RWPE2 (cell line): ENCODE results near the gene EIF4EBP3.

Experiments used
- ATAC-seq: fragments of 200-7000 bp; cut with Tn5 transposase; 3 replicates; pipeline ENCODE4 v1.9.1; 2021; ENCODE audit warnings: low read depth
- DNase-seq: peaks from one replicate; pipeline ENCODE4 v3.0.0-alpha.2; 2020; ENCODE audit warnings: low spot score
- H3K27ac ChIP-seq: fragments of 450-650 bp; 2 replicates; pipeline ENCODE4 v1.5.1; 2017; ENCODE audit warnings: mild to moderate bottlenecking; ENCODE audit not compliant: poor library complexity, severe bottlenecking
- H3K27me3 ChIP-seq: fragments of 250-450 bp; sonication (Bioruptor Pico); 2 replicates; pipeline ENCODE4 v1.5.1; 2021; ENCODE audit warnings: mild to moderate bottlenecking, moderate library complexity; ENCODE audit not compliant: insufficient read depth, poor library complexity, severe bottlenecking
- H3K36me3 ChIP-seq: fragments of 250-450 bp; sonication (Bioruptor Pico); 2 replicates; pipeline ENCODE4 v1.5.1; 2020; ENCODE audit warnings: low read depth, mild to moderate bottlenecking, moderate library complexity
- H3K4me1 ChIP-seq: fragments of 250-450 bp; sonication (Bioruptor Pico); 2 replicates; pipeline ENCODE4 v1.5.1; 2021; ENCODE audit warnings: mild to moderate bottlenecking, moderate library complexity; ENCODE audit not compliant: insufficient read depth, poor library complexity, severe bottlenecking
- H3K4me3 ChIP-seq: fragments of 250-450 bp; sonication (Bioruptor Pico); 2 replicates; pipeline ENCODE4 v1.5.1; 2021; ENCODE audit warnings: mild to moderate bottlenecking, moderate library complexity; ENCODE audit not compliant: severe bottlenecking
- H3K9me3 ChIP-seq: fragments of 250-450 bp; sonication (Bioruptor Pico); 2 replicates; pipeline ENCODE4 v1.5.1; 2021; ENCODE audit warnings: mild to moderate bottlenecking, moderate library complexity; ENCODE audit not compliant: severe bottlenecking
- CTCF ChIP-seq: fragments of 450-650 bp; IDR thresholded peaks from one replicate; pipeline ENCODE4 v1.5.1; 2017; ENCODE audit warnings: mild to moderate bottlenecking, moderate library complexity; ENCODE audit not compliant: poor library complexity, severe bottlenecking

The EIF4EBP3 gene

GRCh38 chr5:140558542-140558941 is 11.1 kb downstream of the EIF4EBP3 start:
- peaks cover 24% of the 10 kb centered on the region for H3K36me3 ChIP-seq
- H3K4me3 ChIP-seq: no peak overlapping the region
- H3K4me1 ChIP-seq: peaks cover 6% of the 10 kb centered on the region
- H3K27ac ChIP-seq: no peak overlapping the region
- H3K9me3 ChIP-seq: no peaks in the 10 kb centered on the region
- DNase-seq (no peak), ATAC-seq (no peak)
- TF ChIP-seq CTCF: no peak
- H3K27me3 ChIP-seq: no peaks in the 10 kb centered on the region

- no peak for TF ChIP-seq CTCF
- no peak for ATAC-seq
- H3K4me3 ChIP-seq: no peak overlapping the region
Measured at GRCh38 chr5:140560227-140560626, 12.8 kb downstream of the EIF4EBP3 start.

GRCh38 chr5:140561753-140562523 is 14.5 kb downstream of the EIF4EBP3 start:
- Histone ChIP-seq H3K9me3 (no peaks in the 10 kb centered on the region), H3K27ac (no peak overlapping the region), H3K36me3 (peaks cover 12% of the 10 kb centered on the region), H3K4me1 (peaks cover 5% of the 10 kb centered on the region), H3K27me3 (no peaks in the 10 kb centered on the region), H3K4me3 (no peak overlapping the region)
- DNase-seq (no peak), ATAC-seq (no peak)
- no peak for TF ChIP-seq CTCF

More at GRCh38 chr5:140560227-140560626, 12.8 kb downstream of the EIF4EBP3 start:
- H3K36me3 ChIP-seq: peaks cover 9% of the 10 kb centered on the region
- DNase-seq: no peak
- peaks cover 6% of the 10 kb centered on the region for H3K4me1 ChIP-seq
- H3K27me3 ChIP-seq: no peaks in the 10 kb centered on the region
- H3K9me3 ChIP-seq: no peaks in the 10 kb centered on the region
- H3K27ac ChIP-seq: no peak overlapping the region

GRCh38 chr5:140563596-140563995 is 16.1 kb downstream of the EIF4EBP3 start:
- H3K36me3 ChIP-seq: peaks cover 22% of the 10 kb centered on the region
- no peak for ATAC-seq
- no peak for TF ChIP-seq CTCF
- H3K4me3 ChIP-seq: peak overlapping the region; percentile 61
- peak overlapping the region; percentile 51 for H3K27ac ChIP-seq
- no peak for DNase-seq
- H3K9me3 ChIP-seq: no peaks in the 10 kb centered on the region
- H3K27me3 ChIP-seq: no peaks in the 10 kb centered on the region
- H3K4me1 ChIP-seq: peaks cover 5% of the 10 kb centered on the region
